SH-SY5Y (cell line): ENCODE results near the gene PRSS35.

Source experiments
- GATA2 ChIP-seq: IDR thresholded peaks from 2 replicates; pipeline ENCODE4 v1.6.1; 2011; ENCODE audit warnings: mild to moderate bottlenecking, low read depth, low read length
- GATA3 ChIP-seq: IDR thresholded peaks from 2 replicates; pipeline ENCODE4 v1.6.1; 2011; ENCODE audit warnings: low read depth, mild to moderate bottlenecking, low read length, moderate library complexity

DNA sequence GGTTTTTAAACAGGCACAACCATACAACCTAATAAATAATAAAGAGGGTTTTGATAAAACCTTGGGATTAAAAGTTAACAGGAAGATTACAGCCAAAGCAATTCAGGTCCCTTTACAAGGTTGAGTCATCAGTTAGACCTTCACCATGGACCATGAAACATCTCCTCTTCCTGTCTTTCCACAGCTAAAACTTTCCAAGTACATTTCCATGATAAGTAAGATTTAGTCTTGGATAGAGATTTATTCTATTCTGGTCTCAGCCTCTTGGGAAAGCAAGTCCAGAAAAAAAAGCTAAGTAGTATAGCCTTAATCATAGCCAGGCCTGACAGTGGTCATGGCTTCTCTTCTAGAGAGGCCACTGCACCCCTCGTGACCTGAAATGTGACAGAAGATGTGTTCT is 2.9 kb upstream of the PRSS35 start:
- TF ChIP-seq GATA3 = no peak
- TF ChIP-seq GATA2 = no peak
